ENCODE data around the gene SEPTIN11.

GRCh38 chr4:76950052-76950955, 752 bp downstream of the SEPTIN11 start:
- TF ChIP-seq CTCF (IDR thresholded peaks at IDR 0.05) (no peak), MAX (CRISPR knock-in tag; IDR thresholded peaks at IDR 0.05) (no peak), TEAD4 (CRISPR knock-in tag; IDR thresholded peaks at IDR 0.05) (no peak), ZNF138 (CRISPR knock-in tag; conservative IDR thresholded peaks at IDR 0.05) (no peak), FOXP1 (CRISPR knock-in tag; IDR thresholded peaks at IDR 0.05; ENCODE audit: borderline replicate concordance) (no peak), RORB (CRISPR knock-in tag; IDR thresholded peaks at IDR 0.05) (no peak), ELF4 (CRISPR knock-in tag; IDR thresholded peaks at IDR 0.05; ENCODE audit: low read depth) (no peak), USF2 (CRISPR knock-in tag; IDR thresholded peaks at IDR 0.05) (no peak), E2F5 (CRISPR knock-in tag; IDR thresholded peaks at IDR 0.05) (no peak), HMGXB4 (CRISPR knock-in tag; IDR thresholded peaks at IDR 0.05) (no peak; the same call in 1 of the 2 replicates), SMAD3 (CRISPR knock-in tag; IDR thresholded peaks at IDR 0.05; ENCODE audit: borderline replicate concordance) (no peak), ATF2 (CRISPR knock-in tag; IDR thresholded peaks at IDR 0.05; ENCODE audit: borderline replicate concordance, low read depth) (no peak), ESRRA (CRISPR knock-in tag; IDR thresholded peaks at IDR 0.05; ENCODE audit: borderline replicate concordance) (no peak), ZBTB21 (CRISPR knock-in tag; IDR thresholded peaks at IDR 0.05; ENCODE audit: borderline replicate concordance) (no peak)
